D721Med (cell line): ENCODE results near the gene CD55.
"Not testable (repeated sequence)": the region's sequence is repeated elsewhere in the genome, so short reads cannot be mapped to it uniquely, and the experiment has no call there.

Source experiments
- DNase-seq: peaks from one replicate; pipeline ENCODE4 v3.0.0; 2011; ENCODE audit warnings: low spot score; ENCODE audit not compliant: insufficient read length
- FAIRE-seq: peaks from 2 replicates; lab custom pipeline; 2011; peaks lifted over from hg19 to GRCh38; lab: Jason Lieb, UNC
- CTCF ChIP-seq: IDR thresholded peaks from 2 replicates; pipeline ENCODE4 v1.5.1; 2012; ENCODE audit warnings: mild to moderate bottlenecking, control low read depth; ENCODE audit not compliant: insufficient read depth; ENCODE audit errors: missing control alignments

The CD55 gene

GRCh38 chr1:207319199-207319598, 2.3 kb upstream of the CD55 start:
- TF ChIP-seq CTCF = no peak
- no peak for FAIRE-seq
- no peak for DNase-seq

GRCh38 chr1:207320105-207320504, 1.4 kb upstream of the CD55 start:
- FAIRE-seq = not testable (repeated sequence)

GRCh38 chr1:207321790-207322645, 540 bp downstream of the CD55 start:
- FAIRE-seq = no peak
- TF ChIP-seq CTCF = no peak

More at GRCh38 chr1:207320105-207320504, 1.4 kb upstream of the CD55 start:
- DNase-seq = not testable (repeated sequence)

GRCh38 chr1:207323425-207324225, 2.1 kb downstream of the CD55 start:
- TF ChIP-seq CTCF = no peak

More at GRCh38 chr1:207321790-207322645, 540 bp downstream of the CD55 start:
- no peak for DNase-seq

GRCh38 chr1:207328004-207328403, 6.5 kb downstream of the CD55 start:
- FAIRE-seq = no peak
- no peak for TF ChIP-seq CTCF
- no peak for DNase-seq

More at GRCh38 chr1:207323425-207324225, 2.1 kb downstream of the CD55 start:
- FAIRE-seq = no peak
- no peak for DNase-seq

GRCh38 chr1:207328908-207329440, 7.5 kb downstream of the CD55 start:
- no peak for TF ChIP-seq CTCF
- FAIRE-seq (no peak), DNase-seq (no peak)

- DNase-seq = no peak
Measured at GRCh38 chr1:207329469-207329868, 8.0 kb downstream of the CD55 start.

More at GRCh38 chr1:207329469-207329868, 8.0 kb downstream of the CD55 start:
- FAIRE-seq = no peak
- TF ChIP-seq CTCF = no peak
